HG02943 (cell line): Measurements from ENCODE around the gene TRPC4AP.
"Not testable (repeated sequence)": the region's sequence is repeated elsewhere in the genome, so short reads cannot be mapped to it uniquely, and the experiment has no call there.

ENCODE experiments used
- ATAC-seq: cut with Tn5 transposase; IDR thresholded peaks from one replicate; pipeline ENCODE4 v1.9.1; 2021; ENCODE audit warnings: mild to moderate bottlenecking, low read depth, moderate library complexity; ENCODE audit not compliant: unreplicated experiment

The TRPC4AP gene

DNA sequence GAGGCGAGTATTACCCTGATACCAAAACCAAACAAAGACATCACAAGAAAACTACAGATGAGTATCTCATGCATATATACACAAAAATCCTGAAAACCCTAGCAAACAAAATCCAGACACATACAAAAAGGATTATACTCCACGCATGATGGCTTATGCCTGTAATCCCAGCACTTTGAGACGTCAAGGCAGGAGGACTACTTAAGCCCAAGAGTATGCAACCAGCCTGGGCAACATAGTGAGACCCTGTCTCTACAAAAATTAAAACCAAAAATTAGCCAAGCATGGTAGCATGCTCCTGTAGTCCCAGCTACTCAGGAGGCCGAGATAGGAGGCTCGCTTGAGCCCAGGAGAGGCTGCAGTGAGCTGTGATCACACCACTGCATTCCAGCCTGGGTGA lies 32.4 kb downstream of the TRPC4AP start:
- no peak for ATAC-seq

- no peak for ATAC-seq
Measured at GRCh38 chr20:35059612-35060011, 33.0 kb downstream of the TRPC4AP start.

GRCh38 chr20:35059110-35059509 lies 33.5 kb downstream of the TRPC4AP start:
- ATAC-seq, result no peak

DNA sequence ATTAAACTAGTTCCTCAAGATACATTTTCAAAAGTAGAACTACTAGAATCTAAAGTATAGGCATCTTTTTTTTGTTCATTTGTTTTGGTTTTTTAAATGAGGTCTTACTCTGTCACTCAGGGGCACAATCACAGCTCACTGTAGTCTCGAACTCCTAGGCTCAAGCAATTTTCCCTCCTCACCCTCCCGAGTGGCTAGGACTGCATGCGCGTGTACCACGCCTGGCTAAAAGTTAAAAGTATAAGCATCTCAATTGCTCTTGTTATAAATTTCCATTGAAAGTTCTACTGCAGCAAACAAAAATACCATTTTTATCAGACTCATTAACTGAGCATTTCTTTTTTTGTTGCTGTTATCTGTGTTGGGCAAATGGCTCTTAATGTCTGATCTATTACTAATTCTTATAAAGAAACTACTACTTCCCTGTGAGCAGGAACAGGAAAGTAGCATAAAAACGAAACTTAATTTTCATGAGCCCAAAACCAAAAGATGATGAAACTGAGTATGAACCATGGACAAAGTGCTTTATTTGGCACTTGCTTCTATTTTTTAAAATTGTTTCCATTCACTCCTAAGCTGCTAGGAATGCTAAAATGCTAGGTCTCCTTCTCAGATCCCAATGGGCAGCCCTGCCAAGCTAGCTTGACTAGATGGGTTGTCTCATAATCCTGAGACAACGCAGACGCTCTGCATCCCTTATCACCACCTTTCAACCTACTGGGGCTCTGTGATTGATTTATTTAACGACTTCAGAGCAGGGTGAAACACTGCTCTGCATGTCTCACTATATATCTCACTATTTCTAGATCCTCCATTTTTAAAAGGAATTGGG lies 36.9 kb downstream of the TRPC4AP start:
- ATAC-seq, result no peak

- ATAC-seq, result no peak
Measured at GRCh38 chr20:35054814-35055213, 37.8 kb downstream of the TRPC4AP start.

DNA sequence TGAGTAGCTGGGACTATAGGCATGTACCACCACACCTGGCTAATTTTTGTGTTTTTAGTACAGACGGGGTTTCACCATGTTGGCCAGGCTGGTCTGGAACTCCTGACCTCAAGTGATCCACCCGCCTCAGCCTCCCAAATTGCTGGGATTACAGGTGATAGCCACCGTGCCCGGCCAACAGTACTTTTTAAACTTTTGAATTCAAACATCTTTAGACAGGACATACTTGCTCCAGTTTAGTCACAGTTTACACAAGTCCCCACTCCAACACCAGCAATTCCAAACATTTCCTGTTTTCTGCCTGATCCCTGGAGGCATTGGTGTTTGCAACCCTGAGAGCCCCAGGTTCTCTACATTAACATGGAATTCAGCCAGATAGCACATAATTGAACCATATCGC lies 40.0 kb downstream of the TRPC4AP start:
- not testable (repeated sequence) for ATAC-seq

DNA sequence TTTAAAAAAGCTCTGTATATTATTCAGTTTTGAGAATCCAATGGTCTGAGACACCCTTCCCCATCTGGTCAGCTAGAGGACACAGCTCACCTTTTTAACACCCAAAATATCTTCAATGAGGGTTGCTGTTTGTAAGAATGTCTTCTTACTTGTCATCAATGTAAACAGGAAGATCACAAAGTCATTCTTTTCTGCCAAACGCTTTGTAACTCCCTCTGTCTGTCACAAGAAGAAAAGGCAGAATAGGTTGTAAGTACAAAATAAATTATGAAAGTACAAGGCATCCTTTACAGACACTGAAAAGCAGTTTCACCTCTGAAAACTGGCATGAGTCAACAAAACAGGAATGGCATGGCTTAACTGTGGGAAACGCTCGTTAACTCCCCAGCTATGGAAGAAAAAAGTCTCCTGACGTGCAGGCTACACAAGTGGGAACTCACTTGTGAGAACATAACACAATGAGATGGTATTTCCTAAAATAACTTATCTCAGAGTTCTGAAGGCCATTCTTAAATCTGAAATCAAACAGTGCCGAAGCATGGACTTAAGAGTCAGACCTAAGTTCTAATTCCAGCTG lies 42.7 kb downstream of the TRPC4AP start:
- ATAC-seq, result no peak

- no peak for ATAC-seq
Measured at GRCh38 chr20:35048739-35049138, 43.9 kb downstream of the TRPC4AP start.

DNA sequence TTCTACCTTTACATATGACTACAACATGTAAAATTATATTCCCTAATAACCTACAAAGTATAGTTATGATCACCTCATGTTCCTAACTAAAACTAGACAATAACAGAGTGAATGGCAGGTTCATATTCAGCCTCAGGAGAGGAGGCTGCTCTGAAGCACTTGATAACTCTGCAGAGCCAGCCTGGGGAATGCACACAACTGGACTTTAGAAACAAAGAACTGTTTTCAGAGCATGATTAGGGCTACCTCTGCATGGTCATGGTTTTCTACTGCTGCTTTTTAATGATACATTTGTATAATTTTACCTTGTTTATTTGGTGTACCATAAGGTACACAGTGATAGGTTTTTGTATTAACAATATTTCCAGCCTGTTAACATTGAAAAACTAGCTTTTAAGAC lies 50.3 kb downstream of the TRPC4AP start:
- no peak for ATAC-seq

DNA sequence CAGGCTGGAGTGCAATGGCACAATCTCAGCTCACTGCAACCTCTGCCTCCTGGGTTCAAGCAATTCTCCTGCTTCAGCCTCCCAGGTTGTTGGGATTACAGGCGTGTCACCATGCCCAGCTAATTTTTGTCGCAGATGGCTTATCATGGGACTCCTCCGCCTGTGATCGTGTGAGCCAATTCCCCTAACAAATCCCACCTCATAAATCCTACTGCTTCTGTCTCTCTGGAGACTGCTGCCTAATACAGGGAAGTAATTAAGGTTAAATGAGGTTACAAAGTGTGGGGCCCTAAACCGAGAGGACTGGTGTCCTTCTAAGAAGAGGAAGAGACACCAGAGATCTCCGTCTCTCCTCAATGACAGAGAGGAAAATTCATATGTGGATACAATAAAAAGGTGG lies 52.0 kb downstream of the TRPC4AP start:
- no peak for ATAC-seq

DNA sequence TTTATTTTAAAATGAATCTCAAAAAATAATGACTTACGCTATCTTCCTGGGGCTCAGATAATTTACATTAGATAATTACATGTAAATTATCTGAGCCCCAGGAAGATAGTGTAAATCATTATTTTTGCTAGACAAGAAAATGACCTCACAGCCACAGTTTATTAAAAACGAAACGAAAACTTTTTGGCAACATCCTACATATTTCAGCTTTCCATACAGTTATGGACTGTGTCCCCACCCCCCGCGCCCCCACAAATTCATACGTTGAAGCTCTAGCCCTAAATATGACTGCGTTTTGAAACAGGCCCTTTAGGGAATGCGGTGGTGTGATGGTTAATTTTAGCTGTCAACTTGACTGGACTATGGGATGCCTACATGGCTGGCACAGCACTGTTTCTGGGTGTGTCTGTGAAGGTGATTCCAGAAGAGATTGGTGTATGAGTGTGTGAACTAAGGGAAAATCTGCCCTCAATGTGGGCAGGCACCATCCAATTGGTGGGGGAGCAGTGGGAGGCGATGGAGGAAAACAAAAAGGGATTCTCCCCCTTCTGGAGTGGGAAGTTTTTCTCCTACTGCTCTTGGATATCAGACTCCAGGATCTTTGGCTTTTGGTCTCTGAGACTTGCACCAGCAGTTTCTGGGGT lies 52.6 kb downstream of the TRPC4AP start:
- ATAC-seq, result no peak

DNA sequence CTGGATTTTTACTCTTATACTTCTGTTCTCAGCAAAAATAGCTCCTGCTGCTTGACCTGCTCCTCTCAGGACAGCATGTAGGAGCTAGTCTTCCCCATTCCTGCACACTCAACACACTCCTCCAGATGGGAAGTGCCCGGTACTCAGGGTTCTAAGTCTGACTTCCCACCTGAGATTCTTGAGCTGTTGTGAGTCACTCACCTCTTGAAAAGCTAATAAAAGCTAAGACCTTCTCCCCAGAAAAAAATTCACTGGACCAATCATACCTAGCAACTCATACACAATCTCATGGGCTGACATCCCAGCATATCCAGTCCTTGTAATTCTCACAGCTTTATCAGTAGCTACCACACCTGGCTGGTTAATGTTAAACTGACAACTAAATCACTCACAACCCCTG lies 53.5 kb downstream of the TRPC4AP start:
- no peak for ATAC-seq

- ATAC-seq, result no peak
Measured at GRCh38 chr20:35034145-35034544, 58.5 kb downstream of the TRPC4AP start.

- ATAC-seq, result no peak
Measured at GRCh38 chr20:35030136-35030535, 62.5 kb downstream of the TRPC4AP start.

- no peak for ATAC-seq
Measured at GRCh38 chr20:35027301-35027700, 65.3 kb downstream of the TRPC4AP start.

DNA sequence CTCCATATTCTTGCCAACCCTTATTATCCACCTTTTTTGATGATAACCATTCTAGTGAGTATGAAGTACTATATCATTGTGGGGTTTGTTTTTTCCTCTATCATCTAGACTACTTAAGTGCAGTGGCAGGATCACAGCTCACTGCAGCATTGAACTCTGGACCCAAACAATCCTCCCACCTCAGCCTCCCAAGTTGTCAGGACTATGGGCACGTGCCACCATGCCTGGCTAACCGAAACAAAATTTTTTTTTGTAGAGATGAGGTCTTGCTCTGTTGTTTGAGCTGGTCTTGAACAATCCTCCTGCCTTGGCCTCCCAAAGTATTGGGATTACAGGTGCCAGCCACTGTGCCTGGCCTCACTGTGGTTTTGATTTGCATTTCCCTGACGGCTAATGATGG lies 67.5 kb downstream of the TRPC4AP start:
- ATAC-seq, result no peak

DNA sequence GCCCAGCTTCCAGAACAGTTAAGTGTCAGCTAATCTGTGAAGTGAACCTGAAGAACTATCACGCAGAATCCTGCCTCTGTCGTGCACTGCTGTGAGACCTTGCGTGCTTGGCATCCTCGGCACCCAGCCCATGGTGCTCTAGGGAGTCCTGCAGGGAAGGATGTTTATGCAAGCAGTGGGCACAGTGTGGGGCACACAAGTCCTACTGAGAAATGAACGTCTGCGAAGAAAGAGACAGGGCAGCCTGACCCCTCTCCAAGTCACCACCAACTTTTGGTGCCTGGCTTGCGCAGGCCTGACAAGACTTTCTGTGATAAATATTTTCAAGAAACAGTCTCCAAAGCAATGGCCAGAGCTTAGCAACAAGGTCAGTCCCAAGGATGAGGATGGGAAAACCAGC lies 69.0 kb downstream of the TRPC4AP start:
- ATAC-seq, result no peak

GRCh38 chr20:35021831-35022230 lies 70.8 kb downstream of the TRPC4AP start:
- ATAC-seq, result no peak

DNA sequence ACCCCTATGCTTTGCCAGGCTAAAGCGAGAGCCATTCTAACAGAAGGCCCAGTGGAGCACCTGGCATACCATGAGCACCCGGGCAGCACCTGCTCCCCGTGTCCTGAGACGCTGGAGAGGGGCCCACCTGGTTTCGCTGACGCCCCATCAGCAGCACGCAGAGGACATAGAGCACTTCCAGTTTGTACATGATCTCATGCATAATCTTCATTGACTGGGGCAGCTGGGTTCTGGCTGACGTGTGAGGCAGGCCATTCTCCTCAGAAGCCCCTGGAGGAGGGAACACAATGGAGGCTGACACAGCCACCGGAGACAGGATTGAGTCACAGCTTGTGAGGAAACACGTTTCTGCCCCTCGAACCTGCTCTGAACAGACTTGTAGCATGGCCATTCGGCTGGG lies 71.5 kb downstream of the TRPC4AP start:
- no peak for ATAC-seq

- ATAC-seq, result no peak
Measured at GRCh38 chr20:35020108-35020928, 72.3 kb downstream of the TRPC4AP start.
